Measurements from ENCODE around the gene SSBP2.

DNA sequence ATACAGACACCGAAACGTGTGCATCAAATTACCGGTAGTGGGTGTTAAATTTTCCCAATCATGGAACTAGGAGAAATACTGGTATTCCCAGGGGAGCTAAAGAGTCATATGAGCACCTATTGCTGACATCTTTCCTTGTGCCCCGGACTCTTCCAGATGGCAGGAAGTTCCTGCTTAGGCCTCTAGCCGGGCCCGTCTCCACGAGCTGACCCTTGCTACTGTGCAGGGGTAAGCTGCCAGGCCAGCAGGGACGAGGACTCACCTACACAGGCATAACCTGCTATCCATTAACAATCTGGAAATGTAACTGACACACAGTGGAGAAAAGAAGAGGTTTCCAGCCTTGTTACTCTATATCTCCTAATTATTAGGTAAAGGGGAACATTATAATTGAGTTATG is 16.2 kb upstream of the SSBP2 start:
- TF ChIP-seq, protein P1, sequence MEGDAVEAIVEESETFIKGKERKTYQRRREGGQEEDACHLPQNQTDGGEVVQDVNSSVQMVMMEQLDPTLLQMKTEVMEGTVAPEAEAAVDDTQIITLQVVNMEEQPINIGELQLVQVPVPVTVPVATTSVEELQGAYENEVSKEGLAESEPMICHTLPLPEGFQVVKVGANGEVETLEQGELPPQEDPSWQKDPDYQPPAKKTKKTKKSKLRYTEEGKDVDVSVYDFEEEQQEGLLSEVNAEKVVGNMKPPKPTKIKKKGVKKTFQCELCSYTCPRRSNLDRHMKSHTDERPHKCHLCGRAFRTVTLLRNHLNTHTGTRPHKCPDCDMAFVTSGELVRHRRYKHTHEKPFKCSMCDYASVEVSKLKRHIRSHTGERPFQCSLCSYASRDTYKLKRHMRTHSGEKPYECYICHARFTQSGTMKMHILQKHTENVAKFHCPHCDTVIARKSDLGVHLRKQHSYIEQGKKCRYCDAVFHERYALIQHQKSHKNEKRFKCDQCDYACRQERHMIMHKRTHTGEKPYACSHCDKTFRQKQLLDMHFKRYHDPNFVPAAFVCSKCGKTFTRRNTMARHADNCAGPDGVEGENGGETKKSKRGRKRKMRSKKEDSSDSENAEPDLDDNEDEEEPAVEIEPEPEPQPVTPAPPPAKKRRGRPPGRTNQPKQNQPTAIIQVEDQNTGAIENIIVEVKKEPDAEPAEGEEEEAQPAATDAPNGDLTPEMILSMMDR (IDR thresholded peaks at IDR 0.05), result no peak
- TF ChIP-seq POLR2A (IDR thresholded peaks at IDR 0.05), result no peak
